SK-N-DZ (cell line): ENCODE results near the gene NRK.
"Not testable (repeated sequence)": the region's sequence is repeated elsewhere in the genome, so short reads cannot be mapped to it uniquely, and the experiment has no call there.

Experiments used
- DNase-seq: peaks from one replicate; pipeline ENCODE4 v3.0.0-alpha.2; 2015; ENCODE audit warnings: low spot score

NRK gene

GRCh38 chrX:105882581-105883275 lies 60.4 kb downstream of the NRK start:
- no peak for DNase-seq

- DNase-seq, result no peak
These were observed 72.4 kb downstream of the NRK start for GRCh38 chrX:105894721-105895120.

GRCh38 chrX:105909576-105909975 lies 87.2 kb downstream of the NRK start:
- DNase-seq, result no peak

- DNase-seq, result no peak
These were observed 88.3 kb downstream of the NRK start for GRCh38 chrX:105910563-105911105.

- no peak for DNase-seq
These were observed 122.9 kb downstream of the NRK start for GRCh38 chrX:105945266-105945665.

DNA sequence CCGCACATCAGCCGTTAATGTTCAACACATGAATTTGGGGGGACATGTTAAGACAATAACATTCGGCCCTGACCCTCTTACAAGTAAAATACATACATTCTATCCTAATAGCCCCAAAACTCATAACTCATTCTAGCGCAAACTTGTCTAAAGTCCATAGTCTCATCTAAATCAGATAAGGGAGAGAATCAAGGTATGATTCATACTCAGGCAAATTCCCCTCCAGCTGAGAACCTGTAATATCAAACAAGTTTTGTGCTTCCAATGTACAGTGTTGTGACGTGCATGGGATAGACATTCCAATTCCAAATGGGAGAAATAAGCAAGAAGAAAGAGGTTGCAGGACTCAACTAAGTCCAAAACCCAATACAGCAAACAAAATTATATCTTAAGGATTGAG lies 147.1 kb downstream of the NRK start:
- no peak for DNase-seq

DNA sequence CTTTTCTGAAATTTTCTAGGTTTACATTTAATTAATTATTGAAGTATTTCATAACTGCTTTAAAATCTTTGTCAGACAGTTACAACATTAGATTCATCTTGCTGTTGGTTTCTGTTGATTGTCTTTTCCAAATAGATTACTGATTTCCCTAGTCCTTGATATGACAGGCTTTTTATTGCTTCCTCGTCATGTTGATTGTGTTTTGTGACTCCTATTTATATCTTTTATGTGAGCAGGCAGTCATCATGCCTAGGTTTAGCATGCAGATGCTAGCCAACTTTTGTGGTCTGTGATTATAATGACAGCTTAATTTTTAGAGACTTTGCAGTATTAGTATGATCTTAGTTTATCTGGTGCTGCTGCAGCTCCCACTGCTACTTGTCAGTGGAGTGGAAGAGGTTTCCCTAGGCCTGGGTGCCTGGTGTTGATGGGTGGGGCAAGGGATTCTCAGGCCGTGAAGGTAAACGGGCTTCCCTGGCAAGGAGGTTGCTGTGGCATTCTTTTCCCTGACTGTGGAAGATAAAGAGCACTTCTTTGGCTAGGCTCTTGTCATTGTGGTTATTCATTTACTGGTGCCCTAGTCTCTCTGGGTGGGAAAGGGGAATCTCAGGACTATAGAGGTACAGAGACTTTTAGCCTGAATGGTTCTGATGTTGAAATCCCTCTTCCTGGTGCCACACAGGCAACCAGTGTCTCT lies 150.5 kb downstream of the NRK start:
- no peak for DNase-seq

DNA sequence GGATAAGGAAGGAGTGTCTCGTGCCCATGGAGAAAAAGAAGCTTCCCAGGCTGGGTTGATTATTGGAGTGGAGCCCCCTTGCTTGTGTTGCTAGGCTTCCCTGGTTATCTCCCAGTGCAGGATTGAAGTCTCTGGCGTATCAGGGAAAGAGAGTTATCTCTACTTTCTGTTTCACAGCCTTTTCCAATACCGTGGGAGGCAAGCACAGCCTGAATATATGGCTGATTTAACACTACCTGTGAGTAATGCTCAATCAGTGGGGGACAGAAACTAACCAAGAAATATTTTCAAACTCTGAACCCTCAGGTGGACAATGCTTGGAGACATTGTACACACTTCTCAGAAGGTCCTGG lies 151.0 kb downstream of the NRK start:
- DNase-seq, result no peak

- DNase-seq, result no peak
These were observed 153.0 kb downstream of the NRK start for GRCh38 chrX:105975382-105975781.

DNA sequence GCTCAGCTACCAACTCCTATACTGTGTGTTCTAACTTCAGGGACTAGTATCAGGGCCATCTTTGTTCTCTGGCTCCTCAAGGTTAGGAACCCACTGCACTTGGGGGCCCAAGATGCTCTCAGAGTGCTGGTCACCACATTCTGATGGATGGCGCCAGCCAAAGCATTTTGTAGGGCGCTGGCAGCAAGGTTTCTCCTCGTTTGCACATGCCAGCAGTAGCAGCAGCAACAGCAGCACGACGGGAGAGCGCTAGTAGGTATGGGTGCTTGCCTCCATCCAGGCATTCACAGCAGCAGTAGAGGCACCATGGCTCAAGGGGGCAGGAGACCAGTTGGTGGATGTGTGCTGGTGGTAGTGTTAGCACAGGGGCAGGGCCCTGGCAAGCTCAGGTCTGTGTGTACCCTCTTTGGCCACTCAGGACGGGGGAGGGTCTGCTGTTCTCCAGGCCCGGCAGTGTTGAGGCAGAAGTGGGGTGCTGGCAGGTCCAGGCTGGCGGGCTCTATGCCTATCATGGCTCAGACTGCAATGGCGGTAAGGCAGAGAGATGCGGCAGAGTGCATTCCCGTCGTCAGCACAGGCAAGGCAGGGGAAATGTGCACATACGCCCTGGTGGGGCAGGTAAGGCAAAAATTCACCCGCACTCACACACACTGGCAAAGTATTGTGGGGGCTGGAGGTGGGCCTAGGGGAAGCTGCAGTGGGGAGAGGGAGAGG lies 159.6 kb downstream of the NRK start:
- DNase-seq, result no peak

DNA sequence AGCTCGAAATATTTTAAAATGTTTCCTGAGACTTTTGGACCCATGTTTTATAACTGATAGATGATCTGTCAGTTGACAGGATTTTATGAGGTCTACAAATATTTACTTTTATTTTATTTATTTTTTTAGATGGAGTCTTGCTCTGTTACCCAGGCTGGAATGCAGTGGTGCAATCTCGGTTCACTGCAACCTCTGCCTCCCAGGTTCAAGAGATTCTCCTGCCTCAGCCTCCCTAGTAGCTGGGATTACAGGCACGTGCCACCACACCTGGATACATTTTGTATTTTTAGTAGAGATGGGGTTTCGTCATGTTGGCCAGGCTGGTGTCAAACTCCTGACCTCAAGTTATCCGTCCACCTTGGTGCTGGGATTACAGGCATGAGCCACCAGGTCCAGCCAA lies 166.1 kb downstream of the NRK start:
- DNase-seq, result not testable (repeated sequence)

DNA sequence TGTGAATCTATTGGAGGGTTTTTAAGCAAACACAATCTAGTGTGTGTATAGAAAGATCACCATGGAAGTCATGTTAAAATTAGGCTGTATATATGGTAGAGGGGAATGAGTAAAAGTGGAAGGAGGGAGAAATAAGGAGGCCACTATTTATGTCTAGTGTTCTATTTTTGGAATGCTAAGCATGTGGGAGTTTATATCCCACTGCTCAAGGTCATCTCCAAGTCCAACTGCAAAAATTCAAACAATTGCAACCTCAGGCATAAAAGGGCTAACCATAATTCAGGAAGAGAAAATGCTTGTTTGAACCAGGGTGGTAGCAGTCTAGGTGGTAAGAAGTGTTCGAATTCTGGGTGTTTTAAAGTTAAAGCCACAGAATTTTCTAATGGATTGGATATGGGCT lies 177.0 kb downstream of the NRK start:
- DNase-seq, result no peak

GRCh38 chrX:106000203-106000602 lies 177.9 kb downstream of the NRK start:
- DNase-seq, result no peak

- not testable (repeated sequence) for DNase-seq
These were observed 178.3 kb downstream of the NRK start for GRCh38 chrX:106000609-106001008.

DNA sequence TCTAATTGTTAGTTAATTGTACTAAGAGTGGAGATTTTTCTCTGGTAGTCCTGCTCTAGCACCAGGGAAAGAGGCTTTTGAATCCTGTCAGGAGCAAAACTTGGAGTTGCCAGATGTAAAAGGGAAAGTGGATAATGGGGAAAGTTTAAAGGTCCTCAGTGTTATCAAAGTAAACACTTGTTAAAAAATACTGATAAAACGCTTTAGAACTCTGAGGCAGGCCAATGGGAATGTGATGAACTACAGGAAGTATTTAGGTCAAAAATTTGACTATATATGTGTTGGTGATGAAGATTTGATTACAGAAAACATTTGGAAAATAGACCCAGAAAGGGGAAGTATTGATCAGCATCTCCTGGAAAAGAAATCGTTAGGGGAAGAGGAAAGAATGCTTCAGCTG lies 183.3 kb downstream of the NRK start:
- no peak for DNase-seq

DNA sequence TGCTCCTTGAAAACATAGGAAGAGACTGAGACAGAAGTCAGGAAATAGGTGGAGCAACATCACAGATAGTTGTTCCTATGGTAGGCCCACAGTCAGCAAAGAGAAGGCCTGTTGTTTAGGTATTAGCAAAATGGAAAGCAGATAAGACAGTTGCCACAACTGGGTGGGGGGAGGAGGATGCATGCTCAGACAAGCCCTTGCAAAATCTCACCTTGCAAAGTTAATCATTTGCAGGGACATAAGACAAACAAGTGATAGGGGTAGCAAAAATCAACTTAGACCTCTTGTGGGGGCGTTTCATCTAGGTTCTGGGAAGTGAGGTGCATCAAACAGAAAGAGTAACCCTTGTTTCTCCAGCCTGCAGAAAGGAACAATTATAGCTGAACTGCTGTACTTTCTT lies 185.5 kb downstream of the NRK start:
- DNase-seq, result no peak
